H1 (cell line): ENCODE results near the gene SEMA4D. TPM values are rescaled to one million over a fixed set of nuclear protein-coding genes. Genes with fewer than 3 reads are reported as not detected.

ENCODE experiments used
- CTCF ChIA-PET: fragments of 300-600 bp; sonication (Branson Sonifier 250); formaldehyde crosslinking; loops from one replicate; lab custom pipeline; 2021; ENCODE audit not compliant: partially characterized antibody; lab: Charles Lee
- POLR2A ChIA-PET: fragments of 300-600 bp; sonication (Branson Sonifier 250); formaldehyde crosslinking; loops from one replicate; lab custom pipeline; 2021; ENCODE audit warnings: inconsistent platforms; ENCODE audit not compliant: partially characterized antibody; lab: Charles Lee
- DNase-seq, 2 experiments: peaks; one replicate each; pipeline versions ENCODE4 v3.0.0 to v3.0.0-alpha.2; 2010 to 2022; ENCODE audit warnings: low spot score in 2 of 2, low read depth in 1 of 2, mixed read lengths in 1 of 2
- FAIRE-seq: peaks from 2 replicates; lab custom pipeline; 2011; peaks lifted over from hg19 to GRCh38; lab: Jason Lieb, UNC
- H2AFZ ChIP-seq: 2 replicates; pipeline ENCODE4 v1.8.1; 2012; ENCODE audit warnings: low read length, inconsistent platforms
- H2AK5ac ChIP-seq: 2 replicates; pipeline ENCODE4 v1.6.1; 2013; ENCODE audit warnings: low read depth, low read length
- H2BK120ac ChIP-seq: replicated peaks from 2 replicates; pipeline ENCODE3; 2013; ENCODE audit warnings: low read depth, low read length, inconsistent platforms
- H2BK12ac ChIP-seq: 2 replicates; pipeline ENCODE4 v1.6.1; 2013; ENCODE audit warnings: low read depth, low read length
- H2BK15ac ChIP-seq: 2 replicates; pipeline ENCODE4 v1.6.1; 2013; ENCODE audit warnings: low read length
- H2BK20ac ChIP-seq: 2 replicates; pipeline ENCODE4 v1.6.1; 2013; ENCODE audit warnings: low read length
- H2BK5ac ChIP-seq: 2 replicates; pipeline ENCODE4 v1.6.1; 2013; ENCODE audit warnings: low read depth, low read length
- H3K14ac ChIP-seq: 2 replicates; pipeline ENCODE4 v1.6.1; 2013; ENCODE audit warnings: inconsistent platforms; ENCODE audit not compliant: insufficient read length
- H3K18ac ChIP-seq: 2 replicates; pipeline ENCODE4 v1.6.1; 2013; ENCODE audit warnings: low read length; ENCODE audit errors: extremely low read depth
- H3K23ac ChIP-seq: 2 replicates; pipeline ENCODE4 v1.6.1; 2013; ENCODE audit warnings: inconsistent platforms; ENCODE audit not compliant: insufficient read length
- H3K23me2 ChIP-seq: 2 replicates; pipeline ENCODE4 v1.6.1; 2013; ENCODE audit warnings: low read depth, low read length
- H3K27ac ChIP-seq: 2 replicates; pipeline ENCODE4 v1.6.1; 2011; ENCODE audit warnings: low read depth, low read length, inconsistent platforms
- H3K27me3 ChIP-seq, 4 experiments: replicated peaks in 1 of 4; 1 replicate in 1 of 4; 2 replicates in 3 of 4; pipeline versions ENCODE4 v1.6.1 to v1.8.1; 2011 to 2013; ENCODE audit warnings: low read length in 3 of 4, mild to moderate bottlenecking in 3 of 4, inconsistent platforms in 2 of 4, mixed read lengths in 2 of 4, moderate library complexity in 1 of 4; ENCODE audit not compliant: control insufficient read depth in 3 of 4, insufficient read depth in 3 of 4; ENCODE audit errors: extremely low read depth in 1 of 4
- H3K36me3 ChIP-seq, 4 experiments: 2 replicates each; pipeline versions ENCODE4 v1.6.1 to v1.8.1; 2011 to 2013; ENCODE audit warnings: mild to moderate bottlenecking in 4 of 4, low read length in 3 of 4, moderate library complexity in 2 of 4, control low read depth in 1 of 4, inconsistent platforms in 1 of 4; ENCODE audit not compliant: insufficient read depth in 4 of 4, control insufficient read depth in 2 of 4
- H3K4ac ChIP-seq: replicated peaks from 2 replicates; pipeline ENCODE3; 2013; ENCODE audit warnings: low read length, low read depth, mixed read lengths, inconsistent platforms; ENCODE audit not compliant: insufficient read length
- H3K4me1 ChIP-seq, 4 experiments: replicated peaks in 1 of 4; 1 replicate in 1 of 4; 2 replicates in 3 of 4; pipeline versions ENCODE4 v1.6.1 to v1.8.1; 2011 to 2013; ENCODE audit warnings: low read length in 3 of 4, inconsistent platforms in 2 of 4, mixed read lengths in 1 of 4; ENCODE audit not compliant: insufficient read depth in 4 of 4, control insufficient read depth in 3 of 4
- H3K4me2 ChIP-seq, 2 experiments: 2 replicates each; pipeline versions ENCODE4 v1.6.1 to v1.8.1; 2011 to 2013; ENCODE audit warnings: low read depth in 2 of 2, low read length in 2 of 2, control low read depth in 1 of 2, inconsistent platforms in 1 of 2, mild to moderate bottlenecking in 1 of 2; ENCODE audit not compliant: insufficient read depth in 1 of 2
- H3K4me3 ChIP-seq, 4 experiments: fragments of 200-600, 300-600 bp in 1 of 4; sonication (generic), shearing (Covaris generic), sonication (Bioruptor Twin) in 1 of 4; 2 replicates each; pipeline versions ENCODE4 v1.5.1 to v1.8.1; 2011 to 2016; ENCODE audit warnings: low read length in 4 of 4, low read depth in 3 of 4, control low read depth in 2 of 4, inconsistent platforms in 2 of 4, mild to moderate bottlenecking in 2 of 4, mixed read lengths in 1 of 4, moderate library complexity in 1 of 4; ENCODE audit not compliant: insufficient read depth in 2 of 4; ENCODE audit errors: extremely low read depth in 1 of 4
- H3K56ac ChIP-seq: replicated peaks from 2 replicates; pipeline ENCODE3; 2013; ENCODE audit warnings: low read depth, mild to moderate bottlenecking, mixed read lengths, low read length, inconsistent platforms; ENCODE audit not compliant: insufficient read length
- H3K79me1 ChIP-seq: 2 replicates; pipeline ENCODE4 v1.6.1; 2013; ENCODE audit warnings: low read depth, low read length, control low read depth
- H3K79me2 ChIP-seq, 2 experiments: 2 replicates each; pipeline versions ENCODE4 v1.6.1 to v1.8.1; 2012 to 2013; ENCODE audit warnings: low read length in 2 of 2, mild to moderate bottlenecking in 2 of 2, inconsistent platforms in 1 of 2; ENCODE audit not compliant: insufficient read depth in 2 of 2, control insufficient read depth in 1 of 2
- H3K9ac ChIP-seq, 4 experiments: replicated peaks in 1 of 4; 1 replicate in 1 of 4; 2 replicates in 3 of 4; pipeline versions ENCODE4 v1.6.1 to v1.8.1; 2011 to 2013; ENCODE audit warnings: low read depth in 3 of 4, low read length in 3 of 4, control low read depth in 2 of 4, mild to moderate bottlenecking in 2 of 4, moderate library complexity in 2 of 4, inconsistent platforms in 1 of 4; ENCODE audit errors: extremely low read depth in 1 of 4
- H3K9me3 ChIP-seq, 2 experiments: 2 replicates each; pipeline versions ENCODE4 v1.6.1 to v1.8.1; 2012 to 2013; ENCODE audit warnings: mild to moderate bottlenecking in 2 of 2, moderate library complexity in 2 of 2, control low read depth in 1 of 2, inconsistent platforms in 1 of 2, low read depth in 1 of 2, low read length in 1 of 2, mixed read lengths in 1 of 2; ENCODE audit not compliant: insufficient read depth in 2 of 2
- H4K20me1 ChIP-seq, 2 experiments: replicated peaks in 1 of 2; 2 replicates each; pipeline versions ENCODE3 to v1.8.1; 2011 to 2013; ENCODE audit warnings: inconsistent platforms in 2 of 2, low read length in 2 of 2, mild to moderate bottlenecking in 1 of 2; ENCODE audit not compliant: insufficient read depth in 2 of 2, control insufficient read depth in 1 of 2
- H4K5ac ChIP-seq: 2 replicates; pipeline ENCODE4 v1.6.1; 2013; ENCODE audit warnings: low read length, low read depth, mixed read lengths, inconsistent platforms; ENCODE audit not compliant: insufficient read length
- H4K8ac ChIP-seq: 2 replicates; pipeline ENCODE4 v1.8.0; 2013; ENCODE audit warnings: mild to moderate bottlenecking, moderate library complexity, low read length, inconsistent platforms; ENCODE audit not compliant: insufficient read depth; ENCODE audit errors: extremely low read depth
- H4K91ac ChIP-seq: replicated peaks from 2 replicates; pipeline ENCODE3; 2013; ENCODE audit warnings: low read length, mixed read lengths, inconsistent platforms; ENCODE audit not compliant: insufficient read length
- BACH1 ChIP-seq: IDR thresholded peaks from 2 replicates; pipeline ENCODE4 v1.6.1; 2012; ENCODE audit warnings: low read length, improper control_type of control experiment
- CHD2 ChIP-seq: IDR thresholded peaks from 2 replicates; pipeline ENCODE4 v1.6.1; 2012; ENCODE audit warnings: low read length, improper control_type of control experiment
- CREB1 ChIP-seq: IDR thresholded peaks from 2 replicates; pipeline ENCODE4 v1.6.1; 2012; ENCODE audit warnings: inconsistent platforms
- GABPA ChIP-seq: IDR thresholded peaks from 2 replicates; pipeline ENCODE4 v1.6.1; 2011; ENCODE audit warnings: mild to moderate bottlenecking, low read length, moderate library complexity, borderline replicate concordance; ENCODE audit not compliant: insufficient read depth
- POLR2A ChIP-seq, 2 experiments: IDR thresholded peaks; 1 replicate in 1 of 2; 2 replicates in 1 of 2; pipeline ENCODE4 v1.6.1; 2011; ENCODE audit warnings: low read depth in 2 of 2, low read length in 2 of 2, mild to moderate bottlenecking in 2 of 2; ENCODE audit errors: control extremely low read depth in 1 of 2
- SP2 ChIP-seq: IDR thresholded peaks from 2 replicates; pipeline ENCODE4 v1.6.1; 2012; ENCODE audit warnings: mild to moderate bottlenecking, low read length, inconsistent platforms
- WGBS, 2 experiments: shearing (Covaris generic) in 1 of 2; methylation state at CpG; one replicate each; pipeline versions ENCODE4 v1.1.6 to v1.1.7; 2013 to 2015; ENCODE audit warnings: low lambda C conversion rate in 2 of 2, mixed read lengths in 2 of 2, inconsistent platforms in 1 of 2, low coverage in 1 of 2, missing lambda C conversion rate in 1 of 2; ENCODE audit not compliant: insufficient replicate concordance in 2 of 2, insufficient coverage in 1 of 2, insufficient read length in 1 of 2; ENCODE audit errors: extremely low coverage in 1 of 2, missing lambda C conversion rate in 1 of 2; 5-methylcytosine and 5-hydroxymethylcytosine counted together
- polyA plus RNA-seq, 7 experiments: library from polyadenylated mRNA; depleted of rRNA in 3 of 7; stranded (reverse) in 5 of 7; unstranded in 2 of 7; fragments of >200 nt in 5 of 7; fragments of 200-250 nt in 2 of 7; gene quantifications; 1 replicate in 5 of 7; 2 replicates in 1 of 7; 4 replicates in 1 of 7; pipeline versions ENCODE4 v1.2.1 to v1.2.3, GENCODE V29; 2011 to 2013; ENCODE audit warnings: missing spikeins in 2 of 7, mixed read lengths in 2 of 7
- total RNA-seq: library from RNA; stranded (reverse); fragmentation: NEBNext Ultra II Directional; extraction: Animal tissue kit (Norgen Biotek cat#: 25700); gene quantifications from 2 replicates; pipeline ENCODE4 v1.2.1, GENCODE V29; 2021

SEMA4D gene
- total and polyA plus RNA-seq, 2 of the 8 experiments (the other 6 are each of a cell fraction or from before 2014, with no cell fraction given), result 21.0 to 70.4 TPM

DNA sequence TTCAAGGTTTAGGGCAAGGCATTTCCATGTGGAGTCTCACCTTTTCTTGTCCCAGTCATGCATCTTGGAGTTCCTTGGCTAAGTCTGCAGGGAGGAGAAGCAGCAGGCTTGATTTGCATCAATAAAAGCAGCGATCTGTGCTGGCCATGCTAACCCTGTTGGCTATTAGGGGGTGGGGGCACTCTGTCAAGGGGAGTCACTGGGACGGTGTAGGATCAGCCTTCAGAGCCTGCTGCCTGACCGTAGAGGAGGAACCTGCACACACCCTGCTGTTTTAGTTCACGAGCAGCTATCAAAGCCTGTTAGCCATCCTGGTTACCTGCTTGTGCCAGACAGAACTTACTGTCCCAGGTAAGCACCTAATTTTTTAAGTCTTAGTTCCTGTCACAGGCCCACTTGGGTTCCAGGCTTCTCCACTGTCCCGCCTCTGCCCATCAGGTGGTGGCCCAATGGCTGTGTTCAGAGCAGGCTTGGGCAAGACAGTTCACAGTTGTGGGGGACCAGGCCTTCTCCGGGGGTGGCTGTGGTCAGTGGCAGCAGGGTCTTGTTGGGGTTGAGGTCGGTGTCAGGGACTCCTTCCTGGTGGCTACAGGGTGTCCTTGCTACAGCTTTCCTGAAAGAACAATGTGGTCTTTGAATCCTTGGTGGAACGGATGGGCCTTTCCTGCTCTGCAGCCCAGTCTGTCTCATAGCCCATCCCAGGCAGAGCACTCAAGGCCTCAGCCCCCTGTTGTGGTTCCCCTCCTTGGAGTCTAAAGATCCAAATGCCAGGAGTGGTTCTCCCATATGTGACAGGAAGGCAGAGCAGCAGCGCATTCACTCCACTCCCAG is 135.9 kb downstream of the SEMA4D start:
- Histone ChIP-seq H3K4ac (no peak overlapping the region), H2BK120ac (no peak overlapping the region), H2BK15ac (no peak overlapping the region), H2AFZ (no peak overlapping the region), H4K8ac (no peak overlapping the region), H3K27ac (no peak overlapping the region), H3K23ac (no peak overlapping the region), H3K9ac (no peak overlapping the region), H3K36me3 (peaks cover 28 to 49% (median 43%) of the 10 kb centered on the region in 4 experiments), H3K4me1 (no peaks in the 10 kb centered on the region), H3K79me2 (no peaks in the 10 kb centered on the region), H4K5ac (no peak overlapping the region), H3K4me3 (no peak overlapping the region), H2AK5ac (no peak overlapping the region), H3K18ac (no peak overlapping the region), H2BK20ac (no peak overlapping the region), H4K91ac (no peak overlapping the region), H3K27me3 (no peaks in the 10 kb centered on the region), H2BK5ac (no peak overlapping the region; the same call in 1 of the 2 replicates), H3K9me3 (no peaks in the 10 kb centered on the region), H3K14ac (no peak overlapping the region), H2BK12ac (no peak overlapping the region), H3K56ac (no peak overlapping the region), H3K4me2 (no peak overlapping the region), H3K79me1 (no peaks in the 10 kb centered on the region), H4K20me1 (peaks cover 0 to 2% of the 10 kb centered on the region in 2 experiments), H3K23me2 (no peaks in the 10 kb centered on the region)
- ChIA-PET POLR2A (interaction anchor here (0.7 to 2.6 kb wide), 3 partner anchors 11 to 78 kb away, joined by 3 to 12 read pairs (median 3); no protein-coding TSS in a partner anchor), CTCF (no interaction called here)
- 87% methylated on average over 9 of the region's 9 CpGs; no CpG with 5 or more reads in 1 of the 2 experiments for WGBS, 2 experiments
- no peak for TF ChIP-seq CHD2
- TF ChIP-seq BACH1, result no peak
- TF ChIP-seq SP2, result no peak
- peak in 1 of 2 experiments; percentile 33; a peak in 1 of 3 replicates for TF ChIP-seq POLR2A (IDR thresholded peaks at IDR 0.05; ENCODE audit: control extremely low read depth in 1 of 2, low read depth in 2 of 2, low read length in 2 of 2)
- no peak for TF ChIP-seq GABPA
- no peak for TF ChIP-seq CREB1
- FAIRE-seq (no peak), DNase-seq (no peak)
